Activated T-helper 1 cell treated with Interleukin-2 at 50 U/mL for 16 hours (primary cell): Measurements from ENCODE around the gene TNFAIP8.
"Not testable (repeated sequence)": the region's sequence is repeated elsewhere in the genome, so short reads cannot be mapped to it uniquely, and the experiment has no call there.

ENCODE experiments used
- DNase-seq: peaks from one replicate; pipeline ENCODE4 v3.0.0-alpha.2; 2020; ENCODE audit warnings: low read depth

The TNFAIP8 gene

GRCh38 chr5:119427060-119427459 is 71.2 kb downstream of the TNFAIP8 start:
- DNase-seq: no peak

GRCh38 chr5:119427596-119427995 is 71.8 kb downstream of the TNFAIP8 start:
- not testable (repeated sequence) for DNase-seq

GRCh38 chr5:119428166-119428565 is 72.3 kb downstream of the TNFAIP8 start:
- not testable (repeated sequence) for DNase-seq

GRCh38 chr5:119428574-119428973 is 72.8 kb downstream of the TNFAIP8 start:
- not testable (repeated sequence) for DNase-seq

GRCh38 chr5:119432674-119433237 is 76.9 kb downstream of the TNFAIP8 start:
- DNase-seq: not testable (repeated sequence)

- DNase-seq: peak; percentile 51
Measured at GRCh38 chr5:119435436-119436132, 79.8 kb downstream of the TNFAIP8 start.

- not testable (repeated sequence) for DNase-seq
Measured at GRCh38 chr5:119437785-119438586, 82.2 kb downstream of the TNFAIP8 start.

GRCh38 chr5:119438587-119438917 is 82.7 kb downstream of the TNFAIP8 start:
- not testable (repeated sequence) for DNase-seq

GRCh38 chr5:119439140-119439631 is 83.4 kb downstream of the TNFAIP8 start:
- no peak for DNase-seq

- DNase-seq: not testable (repeated sequence)
Measured at GRCh38 chr5:119439632-119440031, 83.8 kb downstream of the TNFAIP8 start.

GRCh38 chr5:119444643-119445042 is 88.8 kb downstream of the TNFAIP8 start:
- DNase-seq: not testable (repeated sequence)

GRCh38 chr5:119445544-119445943 is 89.7 kb downstream of the TNFAIP8 start:
- no peak for DNase-seq
